ENCODE data around the gene HADH.

HADH gene

DNA sequence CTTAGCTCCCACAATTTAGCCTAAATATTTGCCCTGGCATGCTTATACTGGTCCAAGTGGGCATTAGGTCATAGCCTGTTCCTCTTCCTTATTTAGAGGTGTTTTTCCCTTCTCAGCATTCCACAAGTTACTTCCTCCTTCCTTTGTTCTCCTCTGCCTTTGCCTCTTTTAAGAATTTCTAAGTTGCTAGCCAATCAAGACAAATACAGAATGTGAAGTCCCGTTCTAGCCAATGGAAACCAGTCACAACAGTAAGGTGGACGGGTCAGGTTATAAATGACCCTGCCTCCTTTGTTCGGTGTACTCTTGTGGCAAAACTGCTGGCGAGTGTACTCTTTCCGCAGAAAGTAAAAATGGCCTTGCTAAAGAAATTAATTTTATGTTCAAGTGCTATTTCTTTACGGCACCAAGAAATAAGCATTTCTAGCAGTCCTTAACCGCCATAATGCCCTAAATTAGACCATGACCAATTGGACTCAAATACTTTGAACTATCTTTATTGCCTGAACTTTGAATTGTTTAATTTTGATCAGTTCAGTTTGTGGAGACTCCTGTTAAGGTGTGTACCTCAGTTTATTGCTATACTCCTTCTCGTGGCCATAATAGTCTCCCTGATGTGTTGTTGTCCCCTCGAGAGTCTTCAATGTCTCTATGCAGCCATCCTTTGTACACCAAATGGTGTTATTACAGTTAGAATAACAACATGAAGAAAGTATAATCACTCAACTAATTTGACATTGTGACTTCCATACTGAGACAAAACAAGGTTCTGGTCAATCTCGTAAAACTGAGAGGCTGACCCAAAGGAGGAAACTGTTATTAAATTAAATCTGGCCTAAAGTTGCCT, 1.6 kb upstream of the HADH start:
- Histone ChIP-seq H3K4me1 (ENCODE audit: insufficient read depth, insufficient read length) (no peaks in the 10 kb centered on the region), H3K27me3 (ENCODE audit: insufficient read depth, insufficient read length) (peaks cover 8% of the 10 kb centered on the region), H3K9me3 (ENCODE audit: insufficient read depth, low read length) (no peaks in the 10 kb centered on the region), H3K9ac (ENCODE audit: insufficient read length, low read depth) (no peak overlapping the region), H3K36me3 (ENCODE audit: insufficient read depth, insufficient read length, low read length) (no peaks in the 10 kb centered on the region), H3K4me3 (ENCODE audit: insufficient read length, low read depth) (no peak overlapping the region)
- DNase-seq (ENCODE audit: low read depth, low spot score), result no peak
- no peak for TF ChIP-seq SUZ12 (IDR thresholded peaks at IDR 0.05; ENCODE audit: extremely low read depth, insufficient read depth, insufficient read length)
- TF ChIP-seq ZNF274 (IDR thresholded peaks at IDR 0.05; ENCODE audit: low read depth, low read length), result no peak
- TF ChIP-seq YY1 (IDR thresholded peaks at IDR 0.05; ENCODE audit: insufficient read depth, insufficient read length), result no peak

DNA sequence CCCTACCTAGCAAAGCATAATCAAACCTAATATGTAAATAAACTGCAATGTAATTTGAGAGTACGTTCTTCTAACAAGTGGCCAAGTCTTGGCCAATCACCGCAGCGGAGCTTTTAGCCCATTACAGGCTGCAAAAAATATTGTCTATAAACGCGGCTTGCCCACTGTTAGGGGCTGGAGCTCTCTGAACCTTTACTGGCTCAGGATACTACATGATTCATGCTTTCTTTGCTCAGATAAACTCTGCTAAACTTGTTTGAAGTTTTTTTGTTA, 990 bp upstream of the HADH start:
- H3K9ac ChIP-seq (ENCODE audit: insufficient read length, low read depth), result no peak overlapping the region
- TF ChIP-seq YY1 (IDR thresholded peaks at IDR 0.05; ENCODE audit: insufficient read depth, insufficient read length) (no peak), SUZ12 (IDR thresholded peaks at IDR 0.05; ENCODE audit: extremely low read depth, insufficient read depth, insufficient read length) (no peak), ZNF274 (IDR thresholded peaks at IDR 0.05; ENCODE audit: low read depth, low read length) (no peak)
- no peaks in the 10 kb centered on the region for H3K36me3 ChIP-seq (ENCODE audit: insufficient read depth, insufficient read length, low read length)
- H3K9me3 ChIP-seq (ENCODE audit: insufficient read depth, low read length), result no peaks in the 10 kb centered on the region
- no peak overlapping the region for H3K4me3 ChIP-seq (ENCODE audit: insufficient read length, low read depth)
- no peak for DNase-seq (ENCODE audit: low read depth, low spot score)
- no peaks in the 10 kb centered on the region for H3K4me1 ChIP-seq (ENCODE audit: insufficient read depth, insufficient read length)
- peaks cover 8% of the 10 kb centered on the region for H3K27me3 ChIP-seq (ENCODE audit: insufficient read depth, insufficient read length)

DNA sequence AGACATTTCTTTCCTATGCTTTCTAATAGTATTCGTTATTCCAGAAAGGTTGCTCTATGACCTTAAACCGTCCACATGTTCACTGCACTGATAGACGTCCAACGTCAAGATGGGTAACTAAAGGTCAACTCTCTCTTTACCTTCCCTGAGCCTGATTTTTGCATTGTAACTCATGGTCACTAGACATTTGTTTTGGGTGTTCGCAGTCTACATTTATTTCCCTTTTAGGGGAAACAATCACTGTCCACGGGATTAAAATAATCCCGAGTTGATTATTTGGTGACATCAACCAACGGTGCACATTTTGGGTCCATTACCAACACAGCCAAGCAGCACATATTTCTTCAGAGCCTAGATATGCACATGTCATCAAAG, 540 bp upstream of the HADH start:
- TF ChIP-seq YY1 (IDR thresholded peaks at IDR 0.05; ENCODE audit: insufficient read depth, insufficient read length) (no peak), ZNF274 (IDR thresholded peaks at IDR 0.05; ENCODE audit: low read depth, low read length) (no peak), SUZ12 (IDR thresholded peaks at IDR 0.05; ENCODE audit: extremely low read depth, insufficient read depth, insufficient read length) (no peak)
- peak overlapping the region; percentile 88 for H3K4me3 ChIP-seq (ENCODE audit: insufficient read length, low read depth)
- peak overlapping the region; percentile 92 for H3K9ac ChIP-seq (ENCODE audit: insufficient read length, low read depth)
- no peak for DNase-seq (ENCODE audit: low read depth, low spot score)
- H3K36me3 ChIP-seq (ENCODE audit: insufficient read depth, insufficient read length, low read length), result no peaks in the 10 kb centered on the region
- H3K27me3 ChIP-seq (ENCODE audit: insufficient read depth, insufficient read length), result peaks cover 8% of the 10 kb centered on the region
- H3K4me1 ChIP-seq (ENCODE audit: insufficient read depth, insufficient read length), result no peaks in the 10 kb centered on the region
- H3K9me3 ChIP-seq (ENCODE audit: insufficient read depth, low read length), result no peaks in the 10 kb centered on the region

DNA sequence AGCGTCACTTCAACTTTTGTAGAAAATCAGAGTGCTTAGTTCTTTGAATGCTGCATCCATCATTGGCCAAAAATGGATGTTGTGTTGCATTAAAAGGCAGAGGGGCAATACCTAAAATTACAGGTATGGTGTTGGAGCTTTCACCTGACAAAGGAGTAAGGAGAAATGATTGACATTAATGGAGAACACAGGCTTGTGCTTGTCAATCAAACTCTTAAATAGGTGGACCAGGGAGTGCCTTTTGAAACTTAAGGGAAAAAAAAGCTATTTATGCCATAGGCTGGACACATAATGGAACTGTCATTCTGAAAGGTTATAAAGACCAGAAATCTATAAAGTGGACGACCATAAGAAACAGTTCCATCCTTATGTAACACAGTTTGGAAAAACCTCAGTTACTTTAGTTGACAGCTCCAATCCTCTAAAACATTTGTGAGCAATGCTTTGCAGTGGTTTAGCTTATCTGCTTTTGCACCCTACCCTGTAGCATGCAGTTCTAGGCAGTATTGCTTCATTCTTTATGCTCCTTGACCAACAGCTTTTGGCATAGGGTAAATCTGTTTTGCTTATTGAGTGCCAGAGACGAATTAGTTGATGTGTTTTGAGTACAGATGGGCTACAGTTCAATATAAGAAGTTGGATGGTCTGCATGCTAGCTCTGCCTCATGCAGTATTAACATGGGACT, 2.4 kb downstream of the HADH start:
- TF ChIP-seq YY1 (IDR thresholded peaks at IDR 0.05; ENCODE audit: insufficient read depth, insufficient read length) (no peak), SUZ12 (IDR thresholded peaks at IDR 0.05; ENCODE audit: extremely low read depth, insufficient read depth, insufficient read length) (no peak), ZNF274 (IDR thresholded peaks at IDR 0.05; ENCODE audit: low read depth, low read length) (no peak)
- H3K27me3 ChIP-seq (ENCODE audit: insufficient read depth, insufficient read length), result peaks cover 8% of the 10 kb centered on the region
- H3K36me3 ChIP-seq (ENCODE audit: insufficient read depth, insufficient read length, low read length), result peaks cover 8% of the 10 kb centered on the region
- no peak overlapping the region for H3K9ac ChIP-seq (ENCODE audit: insufficient read length, low read depth)
- H3K4me1 ChIP-seq (ENCODE audit: insufficient read depth, insufficient read length), result no peaks in the 10 kb centered on the region
- H3K9me3 ChIP-seq (ENCODE audit: insufficient read depth, low read length), result no peaks in the 10 kb centered on the region
- no peak overlapping the region for H3K4me3 ChIP-seq (ENCODE audit: insufficient read length, low read depth)
- DNase-seq (ENCODE audit: low read depth, low spot score), result no peak

DNA sequence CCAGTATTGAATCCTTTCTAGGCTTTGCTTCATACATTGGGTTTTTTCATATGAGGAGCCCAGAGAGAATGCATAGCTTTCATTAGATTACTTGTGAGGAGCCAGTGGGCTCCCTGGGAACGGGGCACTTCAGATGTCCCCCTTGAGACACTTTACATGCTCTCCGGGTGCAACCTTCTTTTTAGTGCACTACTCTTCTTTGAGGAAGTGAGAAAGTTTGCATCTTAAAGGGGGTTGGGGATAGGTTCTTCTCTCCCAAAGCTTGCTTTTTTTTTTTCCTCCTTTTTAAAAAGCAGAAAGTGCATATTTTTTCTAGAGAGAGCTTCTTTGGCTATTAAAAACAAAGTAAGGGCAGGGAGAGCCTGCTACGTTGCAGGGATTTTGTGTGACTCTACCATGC, 4.3 kb downstream of the HADH start:
- H3K4me1 ChIP-seq (ENCODE audit: insufficient read depth, insufficient read length), result no peaks in the 10 kb centered on the region
- H3K9ac ChIP-seq (ENCODE audit: insufficient read length, low read depth), result no peak overlapping the region

DNA sequence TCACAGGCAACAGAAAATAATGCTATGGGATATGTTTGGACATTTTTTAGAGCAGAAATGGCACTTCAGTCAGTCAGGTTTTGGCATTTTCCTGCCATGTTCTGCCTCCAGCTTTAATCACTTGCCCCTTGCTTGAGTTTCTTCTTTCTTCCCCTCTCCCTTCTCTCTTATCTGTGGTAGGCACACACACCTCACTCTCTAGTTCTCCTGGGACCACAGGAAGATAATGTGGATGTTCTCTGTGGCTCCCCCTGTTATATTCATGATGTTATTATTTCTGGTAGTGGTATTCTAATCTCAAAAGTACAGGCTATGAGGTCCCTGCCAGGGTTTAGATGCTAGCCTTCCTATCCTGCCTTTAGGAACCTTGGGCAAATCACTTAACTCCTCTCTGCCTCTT, 5.2 kb downstream of the HADH start:
- no peak for DNase-seq (ENCODE audit: low read depth, low spot score)
- Histone ChIP-seq H3K4me1 (ENCODE audit: insufficient read depth, insufficient read length) (no peaks in the 10 kb centered on the region), H3K4me3 (ENCODE audit: insufficient read length, low read depth) (no peak overlapping the region), H3K36me3 (ENCODE audit: insufficient read depth, insufficient read length, low read length) (peaks cover 11% of the 10 kb centered on the region), H3K27me3 (ENCODE audit: insufficient read depth, insufficient read length) (no peaks in the 10 kb centered on the region), H3K9me3 (ENCODE audit: insufficient read depth, low read length) (no peaks in the 10 kb centered on the region), H3K9ac (ENCODE audit: insufficient read length, low read depth) (no peak overlapping the region)
- TF ChIP-seq SUZ12 (IDR thresholded peaks at IDR 0.05; ENCODE audit: extremely low read depth, insufficient read depth, insufficient read length) (no peak), YY1 (IDR thresholded peaks at IDR 0.05; ENCODE audit: insufficient read depth, insufficient read length) (no peak), ZNF274 (IDR thresholded peaks at IDR 0.05; ENCODE audit: low read depth, low read length) (no peak)

More for the DNA sequence above, 4.3 kb downstream of the HADH start:
- H3K4me3 ChIP-seq (ENCODE audit: insufficient read length, low read depth), result no peak overlapping the region
- no peak for TF ChIP-seq SUZ12 (IDR thresholded peaks at IDR 0.05; ENCODE audit: extremely low read depth, insufficient read depth, insufficient read length)
- no peak for TF ChIP-seq ZNF274 (IDR thresholded peaks at IDR 0.05; ENCODE audit: low read depth, low read length)
- no peak for TF ChIP-seq YY1 (IDR thresholded peaks at IDR 0.05; ENCODE audit: insufficient read depth, insufficient read length)
- H3K9me3 ChIP-seq (ENCODE audit: insufficient read depth, low read length), result no peaks in the 10 kb centered on the region
- H3K36me3 ChIP-seq (ENCODE audit: insufficient read depth, insufficient read length, low read length), result peaks cover 9% of the 10 kb centered on the region
- H3K27me3 ChIP-seq (ENCODE audit: insufficient read depth, insufficient read length), result peaks cover 5% of the 10 kb centered on the region
- no peak for DNase-seq (ENCODE audit: low read depth, low spot score)

DNA sequence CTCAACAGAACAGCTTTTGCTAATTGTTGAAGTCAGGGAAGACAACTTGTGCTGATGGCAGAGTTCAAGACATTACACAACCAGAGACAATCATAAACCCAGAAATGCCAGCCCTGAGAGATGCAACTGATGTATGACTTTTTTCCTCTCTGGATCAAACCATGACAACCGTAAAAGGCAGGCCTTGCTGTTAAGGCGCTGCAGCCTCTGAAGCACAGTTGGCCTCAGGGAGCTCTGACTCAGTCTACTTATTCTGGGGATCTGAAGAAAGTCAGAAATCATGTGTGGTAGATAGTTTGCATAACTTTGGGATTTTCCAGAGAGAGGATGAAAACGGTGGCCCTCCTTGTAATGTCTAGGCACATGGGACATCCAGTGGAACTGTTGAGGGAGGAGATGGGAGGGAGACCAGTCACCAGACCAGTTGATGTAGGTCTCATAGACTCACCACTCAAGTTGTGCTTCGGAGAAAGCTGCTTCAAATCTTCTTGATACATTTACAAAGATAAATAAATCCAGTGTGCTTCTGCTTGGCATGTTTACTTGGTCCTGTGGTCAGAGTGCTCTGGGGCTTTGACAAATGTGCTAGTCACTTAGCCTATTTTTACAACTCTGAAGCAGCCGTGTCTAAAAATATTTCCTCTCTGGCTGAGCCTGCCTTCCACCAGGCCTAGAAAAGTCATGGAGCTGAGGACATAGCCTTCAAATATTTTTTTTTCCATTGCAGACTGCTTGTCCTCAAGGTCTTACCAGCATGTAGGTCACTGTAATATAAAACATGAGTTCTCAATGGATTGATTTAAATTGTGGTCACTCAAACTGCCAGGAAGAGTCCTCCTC, 7.5 kb downstream of the HADH start:
- no peaks in the 10 kb centered on the region for H3K27me3 ChIP-seq (ENCODE audit: insufficient read depth, insufficient read length)
- peaks cover 21% of the 10 kb centered on the region for H3K36me3 ChIP-seq (ENCODE audit: insufficient read depth, insufficient read length, low read length)
- no peaks in the 10 kb centered on the region for H3K4me1 ChIP-seq (ENCODE audit: insufficient read depth, insufficient read length)
- H3K9ac ChIP-seq (ENCODE audit: insufficient read length, low read depth), result no peak overlapping the region
- H3K4me3 ChIP-seq (ENCODE audit: insufficient read length, low read depth), result no peak overlapping the region
- H3K9me3 ChIP-seq (ENCODE audit: insufficient read depth, low read length), result no peaks in the 10 kb centered on the region
- no peak for DNase-seq (ENCODE audit: low read depth, low spot score)
- TF ChIP-seq YY1 (IDR thresholded peaks at IDR 0.05; ENCODE audit: insufficient read depth, insufficient read length), result no peak
- no peak for TF ChIP-seq SUZ12 (IDR thresholded peaks at IDR 0.05; ENCODE audit: extremely low read depth, insufficient read depth, insufficient read length)
- TF ChIP-seq ZNF274 (IDR thresholded peaks at IDR 0.05; ENCODE audit: low read depth, low read length), result no peak
